Trophoblast cell (in vitro differentiated cells and primary cell): ENCODE measurements around the gene KRTAP9-3.

Source experiments
- DNase-seq, 2 donors: peaks; one replicate each; pipeline ENCODE4 v3.0.0-alpha.2; 2016
- H2AFZ ChIP-seq: 2 replicates; pipeline ENCODE4 v1.6.1; 2013; ENCODE audit warnings: low read length, moderate library complexity, mild to moderate bottlenecking; ENCODE audit not compliant: insufficient read depth, poor library complexity
- H2AK5ac ChIP-seq: 2 replicates; pipeline ENCODE4 v1.6.1; 2013; ENCODE audit warnings: mild to moderate bottlenecking, low read length
- H2BK120ac ChIP-seq: 2 replicates; pipeline ENCODE4 v1.6.1; 2013; ENCODE audit warnings: low read length, mild to moderate bottlenecking, moderate library complexity; ENCODE audit not compliant: insufficient read depth, poor library complexity
- H2BK12ac ChIP-seq: 2 replicates; pipeline ENCODE4 v1.6.1; 2013; ENCODE audit warnings: mild to moderate bottlenecking, low read length, moderate library complexity
- H2BK5ac ChIP-seq: 2 replicates; pipeline ENCODE4 v1.6.1; 2013; ENCODE audit warnings: low read length, low read depth, moderate library complexity, mild to moderate bottlenecking; ENCODE audit not compliant: poor library complexity
- H3K14ac ChIP-seq: 2 replicates; pipeline ENCODE4 v1.6.1; 2013; ENCODE audit warnings: mild to moderate bottlenecking, low read length
- H3K18ac ChIP-seq: 2 replicates; pipeline ENCODE4 v1.6.1; 2013; ENCODE audit warnings: mild to moderate bottlenecking, low read length
- H3K23ac ChIP-seq: 2 replicates; pipeline ENCODE4 v1.6.1; 2013; ENCODE audit warnings: low read length
- H3K27ac ChIP-seq: 2 replicates; pipeline ENCODE4 v1.5.1; 2013; ENCODE audit warnings: low read depth, mild to moderate bottlenecking, inconsistent platforms, low read length, moderate library complexity
- H3K27me3 ChIP-seq: 2 replicates; pipeline ENCODE4 v1.6.1; 2013; ENCODE audit warnings: inconsistent platforms, mild to moderate bottlenecking, low read length, moderate library complexity; ENCODE audit not compliant: insufficient read depth
- H3K36me3 ChIP-seq, 2 experiments: 1 replicate in 1 of 2; 2 replicates in 1 of 2; pipeline ENCODE4 v1.6.1; 2013; ENCODE audit warnings: low read length in 2 of 2, mild to moderate bottlenecking in 2 of 2, moderate library complexity in 1 of 2; ENCODE audit not compliant: insufficient read depth in 2 of 2, control insufficient read depth in 1 of 2
- H3K4ac ChIP-seq: 2 replicates; pipeline ENCODE4 v1.6.1; 2013; ENCODE audit warnings: low read depth, mild to moderate bottlenecking, low read length, moderate library complexity
- H3K4me1 ChIP-seq, 2 experiments: 1 replicate in 1 of 2; 2 replicates in 1 of 2; pipeline ENCODE4 v1.6.1; 2013; ENCODE audit warnings: low read length in 2 of 2, mild to moderate bottlenecking in 2 of 2, moderate library complexity in 1 of 2; ENCODE audit not compliant: insufficient read depth in 2 of 2, control insufficient read depth in 1 of 2
- H3K4me2 ChIP-seq: 2 replicates; pipeline ENCODE4 v1.6.1; 2013; ENCODE audit warnings: inconsistent platforms, mild to moderate bottlenecking, low read length, moderate library complexity
- H3K4me3 ChIP-seq: 2 replicates; pipeline ENCODE4 v1.5.1; 2013; ENCODE audit warnings: mild to moderate bottlenecking, low read depth, low read length, inconsistent platforms
- H3K79me1 ChIP-seq: one replicate; pipeline ENCODE4 v1.6.1; 2013; ENCODE audit warnings: low read length
- H3K79me2 ChIP-seq: 2 replicates; pipeline ENCODE4 v1.6.1; 2013; ENCODE audit warnings: low read length, mild to moderate bottlenecking; ENCODE audit not compliant: control insufficient read depth, insufficient read depth, poor library complexity
- H3K9ac ChIP-seq: 2 replicates; pipeline ENCODE4 v1.6.1; 2013; ENCODE audit warnings: mild to moderate bottlenecking, low read length
- H3K9me3 ChIP-seq: 2 replicates; pipeline ENCODE4 v1.6.1; 2013; ENCODE audit warnings: low read depth, mild to moderate bottlenecking, control low read depth, inconsistent platforms, low read length; ENCODE audit not compliant: insufficient read depth
- H4K12ac ChIP-seq: 2 replicates; pipeline ENCODE4 v1.6.1; 2013; ENCODE audit warnings: low read depth, mild to moderate bottlenecking, low read length, moderate library complexity
- H4K8ac ChIP-seq: 2 replicates; pipeline ENCODE4 v1.6.1; 2013; ENCODE audit warnings: low read depth, mild to moderate bottlenecking, low read length, moderate library complexity
- H4K91ac ChIP-seq: one replicate; pipeline ENCODE4 v1.6.1; 2013; ENCODE audit warnings: low read depth, mild to moderate bottlenecking, low read length, moderate library complexity
- WGBS: extraction: QIAGEN DNeasy Blood & Tissue Kit; methylation state at CpG from one replicate; pipeline ENCODE4 v1.1.7; 2013; ENCODE audit warnings: missing lambda C conversion rate; ENCODE audit not compliant: insufficient read length, insufficient coverage; ENCODE audit errors: extremely low coverage; 5-methylcytosine and 5-hydroxymethylcytosine counted together

KRTAP9-3 gene

DNA sequence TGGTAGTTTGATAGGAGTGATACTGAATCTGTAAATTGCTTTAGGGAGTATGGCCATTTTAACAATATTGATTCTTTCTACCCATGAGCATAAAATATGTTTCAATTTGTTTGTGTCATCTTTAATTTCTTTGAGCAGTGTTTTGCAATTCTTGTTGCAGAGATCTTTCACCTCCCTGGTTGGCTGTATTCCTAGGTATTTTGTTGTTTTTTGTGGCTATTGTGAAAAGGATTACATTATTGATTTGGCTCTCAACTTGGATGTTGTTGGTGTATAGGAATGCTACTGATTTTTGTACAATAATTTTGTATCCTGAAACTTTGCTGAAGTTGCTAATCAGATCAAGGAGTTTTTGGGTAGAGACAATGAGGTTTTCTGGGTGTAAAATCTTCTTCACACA is 26.2 kb downstream of the KRTAP9-3 start:
- DNase-seq, result no peak
- Histone ChIP-seq H3K9me3 (no peaks in the 10 kb centered on the region), H3K27me3 (no peaks in the 10 kb centered on the region), H4K12ac (no peak overlapping the region), H2AFZ (no peak overlapping the region), H2BK12ac (no peak overlapping the region), H3K4me1 (no peaks in the 10 kb centered on the region), H3K27ac (no peak overlapping the region), H3K4me3 (no peak overlapping the region), H3K9ac (no peak overlapping the region), H3K79me2 (no peaks in the 10 kb centered on the region), H3K79me1 (no peaks in the 10 kb centered on the region), H3K18ac (no peak overlapping the region), H3K23ac (no peak overlapping the region), H3K14ac (no peak overlapping the region), H3K4ac (no peak overlapping the region), H3K36me3 (no peaks in the 10 kb centered on the region), H2AK5ac (no peak overlapping the region), H4K8ac (no peak overlapping the region), H3K4me2 (no peak overlapping the region), H2BK5ac (no peak overlapping the region), H2BK120ac (no peak overlapping the region), H4K91ac (no peak overlapping the region)

GRCh38 chr17:41263212-41263611 is 31.0 kb downstream of the KRTAP9-3 start:
- Histone ChIP-seq H3K4me1 (no peaks in the 10 kb centered on the region), H3K27ac (no peak overlapping the region), H3K23ac (no peak overlapping the region), H4K8ac (no peak overlapping the region), H3K9ac (no peak overlapping the region), H3K14ac (no peak overlapping the region), H3K4me2 (no peak overlapping the region), H3K4me3 (no peak overlapping the region), H2BK12ac (no peak overlapping the region), H3K79me1 (no peaks in the 10 kb centered on the region), H3K27me3 (no peaks in the 10 kb centered on the region), H3K36me3 (no peaks in the 10 kb centered on the region), H3K4ac (no peak overlapping the region), H3K9me3 (no peaks in the 10 kb centered on the region), H3K18ac (no peak overlapping the region), H4K91ac (no peak overlapping the region), H2AFZ (no peak overlapping the region), H2AK5ac (no peak overlapping the region), H4K12ac (no peak overlapping the region), H3K79me2 (no peaks in the 10 kb centered on the region), H2BK5ac (no peak overlapping the region), H2BK120ac (no peak overlapping the region)
- no CpG with 5 or more reads among the region's 2 CpGs for WGBS
- DNase-seq, result no peak

GRCh38 chr17:41264599-41264998 is 32.4 kb downstream of the KRTAP9-3 start:
- no peak for DNase-seq

GRCh38 chr17:41265078-41265477 is 32.8 kb downstream of the KRTAP9-3 start, which contains the start of gene KRTAP9-6:
TSS of gene KRTAP9-6 (plus strand) at chr17:41265378. CDS start at chr17:41265378, 0 bp downstream.
- Histone ChIP-seq H3K4me1 (no peaks in the 10 kb centered on the region), H3K27ac (no peak within 1 kb of the TSS), H4K8ac (no peak within 1 kb of the TSS), H2BK120ac (no peak within 1 kb of the TSS), H3K4ac (no peak within 1 kb of the TSS), H3K23ac (no peak within 1 kb of the TSS), H3K4me3 (no peak within 1 kb of the TSS), H2AK5ac (no peak within 1 kb of the TSS), H2BK12ac (no peak within 1 kb of the TSS), H3K36me3 (no peaks in the 10 kb centered on the region), H3K9me3 (no peaks in the 10 kb centered on the region), H3K9ac (no peak within 1 kb of the TSS), H3K27me3 (no peaks in the 10 kb centered on the region), H3K79me1 (no peaks in the 10 kb centered on the region), H4K12ac (no peak within 1 kb of the TSS), H3K4me2 (no peak within 1 kb of the TSS), H4K91ac (no peak within 1 kb of the TSS), H3K79me2 (no peaks in the 10 kb centered on the region), H2BK5ac (no peak within 1 kb of the TSS), H2AFZ (no peak within 1 kb of the TSS), H3K14ac (no peak within 1 kb of the TSS), H3K18ac (no peak within 1 kb of the TSS)
- WGBS, result no CpG with 5 or more reads among the region's 2 CpGs
- no peak for DNase-seq

More at GRCh38 chr17:41264599-41264998, 32.4 kb downstream of the KRTAP9-3 start:
- Histone ChIP-seq H3K27me3 (no peaks in the 10 kb centered on the region), H3K79me1 (no peaks in the 10 kb centered on the region), H3K4me3 (no peak overlapping the region), H3K4me1 (no peaks in the 10 kb centered on the region), H3K4me2 (no peak overlapping the region), H3K27ac (no peak overlapping the region), H2BK5ac (no peak overlapping the region), H4K91ac (no peak overlapping the region), H3K79me2 (no peaks in the 10 kb centered on the region), H3K9ac (no peak overlapping the region), H2AFZ (no peak overlapping the region), H4K12ac (no peak overlapping the region), H3K4ac (no peak overlapping the region), H2BK120ac (no peak overlapping the region), H2AK5ac (no peak overlapping the region), H3K23ac (no peak overlapping the region), H4K8ac (no peak overlapping the region), H3K9me3 (no peaks in the 10 kb centered on the region), H3K18ac (no peak overlapping the region), H3K36me3 (no peaks in the 10 kb centered on the region), H3K14ac (no peak overlapping the region), H2BK12ac (no peak overlapping the region)
- no CpG with 5 or more reads among the region's 3 CpGs for WGBS
